Cerebellar nuclear complex (tissue), 1 donor: ENCODE results near the gene LUC7L2.
"Not testable (repeated sequence)": the region's sequence is repeated elsewhere in the genome, so short reads cannot be mapped to it uniquely, and the experiment has no call there.

Experiments used
- DNase-seq, 2 experiments: peaks; one replicate each; lab custom pipeline; 2025; lab: John Stamatoyannopoulos, UW

Gene LUC7L2, protein sequence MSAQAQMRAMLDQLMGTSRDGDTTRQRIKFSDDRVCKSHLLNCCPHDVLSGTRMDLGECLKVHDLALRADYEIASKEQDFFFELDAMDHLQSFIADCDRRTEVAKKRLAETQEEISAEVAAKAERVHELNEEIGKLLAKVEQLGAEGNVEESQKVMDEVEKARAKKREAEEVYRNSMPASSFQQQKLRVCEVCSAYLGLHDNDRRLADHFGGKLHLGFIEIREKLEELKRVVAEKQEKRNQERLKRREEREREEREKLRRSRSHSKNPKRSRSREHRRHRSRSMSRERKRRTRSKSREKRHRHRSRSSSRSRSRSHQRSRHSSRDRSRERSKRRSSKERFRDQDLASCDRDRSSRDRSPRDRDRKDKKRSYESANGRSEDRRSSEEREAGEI

DNA sequence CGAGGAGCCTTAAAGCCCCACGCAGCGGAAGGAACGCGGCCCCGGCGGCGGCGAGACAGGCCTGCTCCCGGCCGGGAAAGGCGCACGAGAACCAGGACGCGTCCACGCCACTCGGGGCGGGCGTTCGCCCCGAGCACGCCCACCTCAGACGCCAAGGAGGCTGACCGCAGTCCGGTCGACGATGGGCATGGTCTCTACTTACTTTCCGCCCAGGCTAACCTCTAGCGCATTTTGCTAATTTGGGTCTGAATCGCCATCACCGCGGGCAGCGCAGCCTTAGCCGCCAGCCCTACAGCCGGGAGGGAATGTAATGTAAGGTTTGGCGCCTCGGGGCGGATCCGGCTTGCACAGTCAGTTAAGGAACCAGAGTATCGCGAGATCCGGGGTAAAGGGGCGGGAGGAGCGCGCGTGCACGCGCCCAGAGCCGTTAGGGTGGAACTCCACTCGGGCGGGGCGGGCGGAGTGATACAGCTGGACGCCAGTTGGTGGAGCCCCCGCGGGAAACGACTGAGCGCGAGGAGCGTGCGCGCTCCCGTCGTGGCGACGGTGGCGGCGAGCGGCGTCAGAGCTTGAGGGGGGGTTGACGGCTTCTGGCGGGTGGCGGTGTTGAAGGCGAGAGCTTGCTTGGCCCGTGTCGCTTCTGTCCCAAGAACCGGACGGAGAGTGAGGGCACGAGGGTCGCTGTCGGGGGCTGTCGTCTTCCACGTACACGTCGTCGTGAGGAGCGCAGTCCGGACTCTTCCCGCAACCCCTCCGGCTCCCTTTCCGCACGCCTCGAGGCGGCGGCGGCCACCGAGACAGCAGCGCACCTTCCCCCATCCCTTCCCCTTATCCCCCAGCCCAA is at the start of gene LUC7L2:
Gene LUC7L2 (plus strand): TSS at position 529 of the 844 bp plus-strand sequence. CDS start 368 bp downstream, outside the sequence.
- peak; percentile 83 to 91 for DNase-seq

DNA sequence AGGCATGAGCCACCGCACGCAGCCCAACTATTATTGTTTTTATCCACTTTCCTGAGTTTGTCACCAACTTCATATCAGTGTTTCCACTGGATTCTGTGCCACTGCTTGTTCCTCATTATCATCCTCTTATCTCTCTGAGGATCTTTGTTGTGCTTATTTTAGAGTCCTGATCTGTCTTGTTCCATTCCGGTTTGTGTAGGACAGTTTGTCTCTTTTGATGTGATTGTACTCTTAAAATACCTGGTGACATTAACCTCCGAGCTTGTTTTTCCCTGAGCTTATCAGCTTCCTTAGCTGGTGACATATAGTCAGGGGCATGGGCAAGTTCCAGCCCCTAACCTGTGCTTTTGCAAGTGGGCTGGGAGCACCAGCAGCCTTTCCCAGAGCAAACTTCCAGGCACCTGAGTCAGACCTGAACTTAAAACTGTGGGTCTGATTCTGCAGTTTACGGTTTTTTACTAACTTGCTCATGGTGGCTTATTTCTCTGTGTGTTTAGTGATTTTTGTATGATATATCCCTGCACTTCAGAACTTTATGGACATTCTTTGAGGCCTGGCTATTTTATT is 41.7 kb upstream of the LUC7L2 start:
- no peak for DNase-seq

DNA sequence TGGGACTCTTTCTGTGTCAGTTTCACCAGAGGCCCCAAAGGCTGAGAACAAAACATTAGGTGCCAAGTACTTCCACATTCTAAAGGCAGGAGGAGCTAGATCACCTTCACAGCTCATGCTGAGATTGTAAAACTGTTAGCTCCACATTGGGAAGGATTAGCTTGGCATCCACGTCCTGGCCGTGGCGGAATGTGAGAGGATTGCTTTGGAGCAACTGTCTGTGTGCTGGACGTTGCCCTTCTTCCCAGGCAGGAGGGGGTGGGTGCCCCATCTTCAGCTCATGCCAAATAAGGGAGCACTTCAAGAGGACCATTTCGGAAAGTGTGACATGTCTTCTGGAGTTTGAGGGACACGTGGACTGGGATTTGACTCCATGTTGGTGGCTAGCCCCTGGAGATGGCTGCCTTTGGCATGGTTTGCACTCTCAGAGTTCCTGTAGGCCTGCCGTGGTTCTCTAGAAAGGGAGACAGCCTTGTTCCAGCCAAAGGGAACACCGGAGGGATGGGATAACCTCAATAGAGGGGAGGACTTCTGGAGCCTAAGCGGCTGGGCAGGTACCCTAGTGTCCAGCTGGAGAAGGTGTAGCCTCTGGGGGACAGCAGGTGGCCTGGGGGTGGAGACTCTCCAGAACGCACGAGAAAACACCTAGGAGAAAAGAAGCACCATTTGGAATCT is 38.5 kb upstream of the LUC7L2 start:
- no peak for DNase-seq

DNA sequence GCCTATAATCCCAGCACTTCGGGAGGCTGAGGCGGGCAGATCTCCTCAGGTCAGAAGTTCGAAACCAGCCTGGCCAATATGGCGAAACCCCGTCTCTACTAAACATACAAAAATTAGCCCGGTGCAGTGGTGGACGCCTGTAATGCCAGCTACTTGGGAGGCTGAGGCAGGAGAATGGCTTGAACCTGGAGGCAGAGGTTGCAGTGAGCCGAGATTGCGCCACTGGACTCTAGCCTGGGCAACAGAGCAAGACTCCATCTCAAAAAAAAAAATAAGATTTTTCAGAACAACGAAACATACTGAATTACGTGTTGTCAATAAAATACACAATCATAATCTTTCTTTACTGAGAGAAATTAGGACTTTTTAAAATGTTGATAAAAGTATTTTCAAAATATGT is 35.0 kb upstream of the LUC7L2 start:
- not testable (repeated sequence) for DNase-seq

DNA sequence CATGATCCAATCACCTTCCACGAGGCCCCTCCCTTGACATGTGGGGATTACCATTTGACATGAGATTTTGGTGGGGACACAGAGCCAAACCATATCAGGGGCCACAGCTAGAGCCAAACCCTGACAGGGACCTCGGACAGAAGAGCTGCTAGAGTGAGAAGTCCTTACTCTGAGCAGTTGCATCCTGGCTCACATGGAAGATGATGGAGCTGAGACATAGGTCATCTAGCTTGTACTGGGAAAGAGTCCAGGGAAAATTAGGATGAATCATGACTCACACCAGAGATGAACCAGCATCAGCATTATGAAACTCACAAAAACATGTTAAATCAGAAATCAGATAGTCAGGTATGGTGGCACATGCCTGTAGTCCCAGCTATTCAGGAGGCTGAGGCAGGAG is 31.3 kb upstream of the LUC7L2 start:
- DNase-seq = no peak

DNA sequence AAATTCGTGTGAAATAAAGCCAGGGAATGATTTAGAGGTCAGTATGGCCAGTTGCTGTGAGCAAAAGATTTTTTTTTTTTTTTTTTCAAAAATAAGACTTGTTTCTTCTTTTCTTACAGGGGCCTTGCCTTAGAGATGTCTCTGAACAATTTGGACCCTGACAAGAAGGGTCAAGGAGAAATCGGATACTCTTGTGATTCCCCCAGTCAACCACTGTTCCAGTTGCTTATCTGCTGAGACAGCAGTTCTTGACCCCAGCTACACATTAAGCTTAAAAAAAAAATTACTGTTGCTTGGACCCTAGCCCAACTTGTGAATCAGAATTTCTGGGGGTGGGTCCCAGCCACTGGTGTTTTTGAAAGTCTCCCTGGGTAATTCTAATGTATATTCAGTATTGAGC is 30.6 kb upstream of the LUC7L2 start:
- DNase-seq = no peak

DNA sequence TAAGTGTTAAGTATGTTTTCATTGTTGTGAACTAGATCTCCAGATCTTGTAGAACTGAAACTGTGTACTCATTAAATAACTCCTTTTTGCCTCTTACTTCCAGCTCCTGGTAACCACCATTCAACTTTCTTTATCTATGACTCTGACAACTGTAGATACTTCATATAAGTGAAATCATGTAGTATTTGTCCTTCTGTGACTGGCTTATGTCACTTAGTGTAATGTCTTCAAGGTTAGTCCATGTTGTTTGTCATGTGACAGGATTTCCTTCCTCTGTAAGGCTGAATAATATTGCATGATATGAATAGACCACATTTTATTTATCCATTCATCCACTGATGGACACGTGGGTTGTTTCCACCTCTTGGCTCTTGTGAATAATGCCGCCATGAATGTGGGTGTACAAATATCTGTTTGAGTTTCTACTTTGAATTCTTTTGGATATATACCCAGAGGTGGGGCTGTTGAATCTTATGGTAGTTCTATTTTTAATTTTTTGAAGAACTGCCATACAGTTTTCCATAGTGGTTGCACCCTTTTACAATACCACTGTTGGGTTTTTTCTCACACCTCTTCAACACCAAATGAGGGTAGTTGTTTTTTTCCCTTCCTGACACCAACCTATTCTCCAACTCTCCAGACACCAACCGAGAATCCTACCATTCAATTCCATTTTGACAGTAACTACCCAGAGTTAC is 29.2 kb upstream of the LUC7L2 start:
- no peak for DNase-seq

DNA sequence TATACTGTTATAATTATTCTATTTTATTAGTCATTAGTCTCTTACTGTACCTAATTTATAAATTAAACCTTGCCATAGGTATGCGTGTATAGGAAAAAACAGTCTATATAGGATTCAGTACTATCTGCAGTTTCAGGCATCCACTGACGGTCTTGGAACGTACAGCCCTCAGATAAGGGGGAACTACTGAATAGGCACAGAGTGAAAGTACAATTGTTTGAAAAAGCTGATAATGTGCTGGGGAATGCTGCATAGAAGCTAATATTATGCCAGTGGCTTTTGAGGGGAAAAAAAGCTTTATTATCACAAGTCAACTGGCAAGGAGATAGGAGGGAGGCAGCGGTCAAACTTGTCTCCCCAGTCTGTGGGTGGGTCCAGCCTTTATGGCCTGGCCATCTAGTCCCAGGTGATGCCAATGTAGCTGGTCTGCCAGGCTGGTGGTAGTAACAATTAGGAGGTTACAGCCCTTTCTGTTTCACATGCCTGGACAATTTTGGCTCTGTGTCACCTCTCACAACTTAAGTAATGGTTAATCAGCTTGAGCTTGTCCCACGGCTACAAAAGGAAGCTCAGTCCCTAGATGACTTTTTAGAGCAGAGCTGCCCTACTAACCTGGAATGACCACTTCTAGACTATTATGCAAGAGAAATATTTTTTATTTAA is 26.9 kb upstream of the LUC7L2 start:
- DNase-seq = no peak

DNA sequence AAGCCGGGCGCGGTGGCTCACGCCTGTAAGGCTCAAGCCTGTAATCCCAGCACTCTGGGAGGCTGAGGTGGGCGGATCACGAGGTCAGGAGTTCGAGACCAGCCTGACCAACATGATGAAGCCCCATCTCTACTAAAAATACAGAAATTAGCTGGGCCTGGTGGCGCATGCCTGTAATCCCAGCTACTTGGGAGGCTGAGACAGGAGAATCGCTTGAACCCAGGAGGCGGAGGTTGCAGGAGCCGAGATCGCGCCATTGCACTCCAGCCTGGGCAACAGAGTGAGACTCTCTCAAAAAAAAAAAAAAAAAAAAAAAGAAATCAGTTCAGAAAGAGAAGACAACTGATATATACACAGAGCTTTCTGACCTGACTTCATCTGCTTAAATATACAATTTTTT is 26.3 kb upstream of the LUC7L2 start:
- not testable (repeated sequence) for DNase-seq

DNA sequence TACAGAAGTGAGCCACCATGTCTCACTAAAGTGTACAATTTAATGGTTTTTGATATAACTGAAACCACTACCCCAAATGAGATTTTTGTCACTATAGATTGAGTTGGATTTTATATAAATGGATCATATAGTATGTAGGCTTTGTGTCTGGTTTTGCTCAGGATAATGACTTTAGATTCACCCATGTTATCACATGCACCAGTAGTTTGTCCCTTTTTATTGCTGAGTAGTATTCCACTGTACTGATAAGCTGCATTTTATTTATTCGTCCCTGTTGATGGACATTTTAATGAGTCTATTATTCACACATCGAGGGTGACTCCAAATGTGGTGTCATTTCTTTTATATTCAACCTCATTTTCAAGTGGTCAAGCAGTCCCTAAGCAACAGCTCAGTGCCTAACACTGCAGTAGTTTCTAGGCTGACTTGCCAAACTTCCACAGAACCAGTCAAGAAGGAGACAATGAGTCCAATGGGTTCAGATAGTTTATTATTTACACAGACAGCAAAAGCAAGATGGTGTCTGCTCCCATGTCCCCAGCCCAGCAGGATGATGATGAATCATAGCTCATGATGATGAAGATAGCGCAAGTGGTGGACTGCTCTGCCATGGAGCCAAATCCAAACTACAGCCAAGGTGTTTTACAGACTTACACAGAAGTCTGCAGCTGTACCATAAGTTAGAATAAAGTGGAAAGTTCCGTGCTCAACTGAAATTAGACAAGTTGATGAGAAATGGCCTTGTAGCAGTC is 25.1 kb upstream of the LUC7L2 start:
- DNase-seq = no peak

DNA sequence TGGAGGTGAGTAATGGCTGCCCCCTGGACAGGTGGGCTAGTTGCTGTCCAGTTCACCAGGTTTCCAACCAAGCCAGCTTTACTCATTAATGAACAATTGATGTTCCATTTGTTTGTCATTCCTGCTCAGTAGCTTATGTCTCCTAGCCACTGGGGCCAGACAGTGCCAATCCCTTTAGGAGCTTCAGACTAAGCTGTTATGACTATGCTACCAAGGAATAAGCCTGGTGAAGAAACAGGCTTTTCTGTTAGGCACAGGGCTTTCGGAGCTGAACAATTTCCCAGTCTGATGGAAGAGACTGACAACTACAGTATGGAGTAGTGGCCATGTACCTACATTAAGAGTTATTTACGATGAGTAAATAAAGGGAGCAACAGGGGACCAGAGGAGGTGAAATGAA is 20.7 kb upstream of the LUC7L2 start:
- DNase-seq = no peak

DNA sequence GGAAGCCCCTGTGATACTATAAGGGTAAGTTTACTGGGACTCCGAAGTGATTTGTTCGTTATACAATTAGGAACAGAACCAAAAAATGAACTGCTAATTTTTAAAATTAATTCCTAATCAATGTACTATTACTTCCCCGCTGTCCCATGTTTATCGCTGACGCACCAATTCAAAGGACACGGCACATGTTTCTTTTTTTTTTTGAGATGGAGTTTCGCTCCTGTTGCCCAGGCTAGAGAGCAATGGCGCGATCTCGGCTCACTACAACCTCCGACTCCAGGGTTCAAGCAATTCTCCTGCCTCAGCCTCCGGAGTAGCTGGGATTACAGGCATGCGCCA is 20.0 kb upstream of the LUC7L2 start:
- no peak for DNase-seq

DNA sequence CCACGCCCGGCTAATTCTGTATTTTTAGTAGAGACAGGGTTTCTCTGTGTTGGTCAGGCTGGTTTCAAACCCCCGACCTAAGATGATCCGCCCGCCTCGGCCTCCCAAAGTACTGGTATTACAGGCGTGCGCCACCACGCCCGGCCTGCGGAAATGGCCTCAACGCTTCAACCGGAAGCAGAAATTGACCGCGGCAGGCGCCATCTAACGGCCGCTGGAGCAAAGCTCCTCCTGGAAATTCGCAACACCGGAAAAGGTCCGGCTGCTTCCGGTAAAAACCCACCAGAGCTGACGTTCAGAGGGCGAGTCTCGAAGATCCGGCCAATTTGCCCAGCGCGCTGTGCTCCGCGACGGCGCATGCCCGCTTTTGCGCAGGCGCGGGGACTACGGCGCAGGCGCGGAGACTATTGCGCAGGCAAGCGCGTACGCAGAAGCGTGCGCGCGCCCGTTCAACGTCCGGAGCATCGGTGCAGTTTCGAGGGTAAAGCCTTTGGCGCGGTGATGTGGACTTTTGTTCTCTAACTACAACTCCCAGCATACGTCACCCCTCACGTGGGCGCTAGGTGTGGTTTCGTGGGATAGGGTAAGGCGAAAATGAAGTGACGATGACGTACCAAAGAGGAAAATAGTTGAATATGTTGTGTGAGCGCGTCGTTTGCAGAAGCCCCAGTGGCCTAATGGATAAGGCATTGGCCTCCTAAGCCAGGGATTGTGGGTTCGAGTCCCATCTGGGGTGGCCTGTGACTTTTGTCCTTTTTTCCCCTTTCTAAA is 19.5 kb upstream of the LUC7L2 start:
- peak; percentile 74 to 98 for DNase-seq

DNA sequence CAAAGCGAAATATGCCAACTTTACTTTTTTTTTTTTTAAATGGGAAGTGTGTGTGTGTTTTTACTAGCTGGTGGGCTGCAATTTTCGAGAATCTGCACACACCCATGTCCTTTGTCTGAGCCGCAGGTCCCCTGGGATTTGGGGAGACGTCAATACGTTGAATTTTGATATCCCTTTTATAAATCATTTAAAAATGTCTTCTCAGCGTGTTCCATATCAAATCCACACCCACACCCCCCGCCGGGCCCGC is 19.0 kb upstream of the LUC7L2 start:
- DNase-seq = no peak

DNA sequence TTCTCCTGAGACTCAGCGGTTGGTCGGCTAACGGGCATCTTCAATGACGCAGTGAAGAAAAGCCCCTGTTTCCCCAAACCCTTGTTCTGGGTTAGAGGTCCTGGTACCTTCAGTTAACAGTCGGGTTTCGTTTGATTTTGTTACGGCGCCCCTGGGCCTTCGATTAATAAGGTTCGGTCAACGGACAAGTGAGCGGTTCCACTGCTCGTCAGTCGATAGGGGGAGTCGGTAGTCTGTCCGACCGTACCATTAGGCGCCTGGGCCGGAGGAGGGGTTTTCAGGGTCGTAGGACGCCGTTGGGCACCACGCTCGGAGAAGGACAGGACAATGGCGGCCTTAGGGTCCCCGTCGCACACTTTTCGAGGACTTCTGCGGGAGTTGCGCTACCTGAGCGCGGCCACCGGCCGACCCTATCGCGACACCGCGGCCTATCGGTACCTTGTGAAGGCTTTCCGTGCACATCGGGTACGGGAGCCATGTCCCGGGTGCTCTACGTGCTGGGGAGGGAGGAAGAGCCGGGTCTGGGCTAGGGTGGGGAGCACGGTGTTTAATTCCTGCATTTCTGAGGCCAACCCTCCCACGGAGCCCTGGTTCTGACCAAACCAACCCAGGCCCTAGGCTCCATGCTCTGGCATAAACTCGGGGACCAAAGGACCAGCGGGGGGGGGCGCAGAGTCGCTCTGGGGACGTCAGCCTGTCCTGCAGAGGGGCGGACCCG is 18.5 kb upstream of the LUC7L2 start, which contains the start of gene FMC1:
Gene FMC1 (plus strand): TSS at position 280 of the 718 bp plus-strand sequence. CDS start 48 bp downstream, at position 328.
- peak; percentile 56 to 73 for DNase-seq

DNA sequence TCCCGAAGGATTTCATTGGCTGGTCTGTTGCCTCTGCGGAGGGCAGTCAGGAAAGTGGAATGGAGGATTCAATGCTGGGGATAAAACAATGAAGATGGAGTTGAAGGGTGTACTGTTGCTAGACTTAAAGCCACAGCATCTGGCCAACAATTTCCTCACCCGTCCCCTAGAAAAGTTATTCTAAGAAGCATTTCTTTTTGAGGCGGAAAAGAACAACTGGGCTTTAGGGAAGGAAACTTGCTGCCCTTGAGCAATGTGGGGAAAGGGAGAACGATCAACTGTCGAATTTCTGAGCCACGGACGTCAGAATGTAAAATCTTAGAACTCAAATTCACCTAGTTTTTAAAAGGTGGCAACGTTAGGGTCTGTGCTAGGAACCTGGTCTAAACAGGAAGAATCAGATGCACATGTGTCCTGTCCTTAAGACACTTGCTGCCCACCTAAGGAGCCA is 17.9 kb upstream of the LUC7L2 start:
- peak in 1 of 2 experiments; percentile 80 for DNase-seq

DNA sequence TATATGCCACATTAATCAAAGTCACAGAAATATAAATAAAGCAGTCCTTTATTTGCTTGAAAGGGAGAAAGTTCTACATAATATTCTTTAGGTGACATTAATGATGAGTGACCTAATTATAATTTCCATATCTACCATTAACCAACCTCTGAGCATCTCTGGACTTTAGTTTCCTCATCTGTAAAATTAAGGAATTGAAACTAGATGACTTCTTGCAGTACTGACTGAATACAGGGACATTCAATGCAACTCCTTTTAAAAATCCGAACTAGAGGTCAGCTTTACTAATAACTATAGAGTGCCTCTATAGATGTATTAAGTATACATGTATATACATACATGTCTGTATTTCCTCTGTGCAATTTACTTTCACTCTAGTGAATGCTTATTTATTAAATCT is 14.7 kb upstream of the LUC7L2 start:
- DNase-seq = no peak

DNA sequence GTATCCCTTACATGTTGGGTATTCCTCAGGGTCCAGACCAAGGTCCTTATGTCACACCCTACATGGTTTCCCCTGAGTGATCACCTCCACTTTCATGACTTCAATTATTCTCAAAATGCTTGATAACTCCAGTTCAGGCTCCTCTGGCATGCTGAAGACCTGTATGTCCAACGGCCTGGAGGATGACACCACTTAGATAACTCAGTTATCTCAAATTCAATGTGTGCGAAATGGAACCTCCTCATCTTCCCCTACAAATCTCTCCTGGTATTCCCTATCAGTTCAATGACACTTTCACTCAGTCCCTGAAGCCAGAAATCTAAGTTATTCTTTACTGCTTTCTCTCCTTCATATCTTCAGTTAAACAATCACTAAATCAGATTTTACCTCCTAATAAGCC is 8.7 kb upstream of the LUC7L2 start:
- no peak for DNase-seq

DNA sequence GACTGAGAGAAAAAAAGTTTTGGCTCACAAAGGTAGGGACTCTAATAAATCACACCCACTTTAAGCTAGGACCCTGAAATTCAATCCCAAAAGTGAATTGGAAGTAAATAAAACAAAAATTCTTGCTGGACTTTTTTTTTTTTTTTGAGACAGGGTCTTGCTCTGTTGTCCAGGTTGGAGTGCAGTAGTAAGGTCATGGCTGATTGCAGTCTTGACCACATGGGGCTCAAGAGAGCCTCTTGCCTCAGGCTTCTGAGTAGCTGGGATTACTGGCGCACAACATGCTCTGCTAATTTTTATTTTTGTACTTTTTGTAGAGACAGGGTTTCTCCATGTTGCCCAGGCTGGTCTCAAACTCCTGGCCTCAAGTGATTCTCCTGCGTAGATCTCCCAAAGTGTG is 5.0 kb upstream of the LUC7L2 start:
- no peak for DNase-seq
